WTC11 (cell line): ENCODE measurements around the gene CDV3. TPM values are rescaled to one million over a fixed set of nuclear protein-coding genes. Genes with fewer than 3 reads are reported as not detected.

Experiments
- ATAC-seq: fragments of 200-7000 bp; cut with Tn5 transposase; 2 replicates; pipeline ENCODE4 v1.10.0; 2021; ENCODE audit warnings: mild to moderate bottlenecking, moderate library complexity
- CTCF ChIA-PET: fragments of 300-600 bp; sonication (Branson Sonifier 250); formaldehyde crosslinking; loops from one replicate; lab custom pipeline; 2021; ENCODE audit warnings: antibody characterized with exemption; lab: Charles Lee
- POLR2A ChIA-PET: fragments of 350-600 bp; sonication (Branson Sonifier 250); formaldehyde crosslinking; loops from one replicate; lab custom pipeline; 2021; ENCODE audit warnings: antibody characterized with exemption; lab: Charles Lee
- DNase-seq: peaks from one replicate; pipeline ENCODE4 v3.0.0; 2021; ENCODE audit warnings: low spot score
- H3K27ac Mint-ChIP-seq: 2 replicates; pipeline ENCODE4 v1.8.0; 2021; ENCODE audit warnings: mixed read lengths
- H3K27me3 Mint-ChIP-seq: 2 replicates; pipeline ENCODE4 v1.8.0; 2021; ENCODE audit warnings: low read depth, mild to moderate bottlenecking, moderate library complexity, mixed read lengths
- H3K36me3 Mint-ChIP-seq: 2 replicates; pipeline ENCODE4 v1.8.0; 2021; ENCODE audit warnings: mixed read lengths
- H3K4me1 Mint-ChIP-seq: 2 replicates; pipeline ENCODE4 v1.8.0; 2022; ENCODE audit warnings: mixed read lengths
- H3K4me3 Mint-ChIP-seq: 2 replicates; pipeline ENCODE4 v1.8.0; 2021; ENCODE audit warnings: mild to moderate bottlenecking, moderate library complexity, mixed read lengths
- H3K9me3 Mint-ChIP-seq: 2 replicates; pipeline ENCODE4 v1.8.0; 2021; ENCODE audit warnings: mixed read lengths
- ATF6 ChIP-seq: sonication (generic); formaldehyde crosslinking; IDR thresholded peaks from 2 replicates; pipeline ENCODE4 v1.8.1; 2023; ENCODE audit warnings: mild to moderate bottlenecking, missing genetic modification reagents
- CREB1 ChIP-seq: sonication (generic); formaldehyde crosslinking; IDR thresholded peaks from 2 replicates; pipeline ENCODE4 v1.8.0; 2023; ENCODE audit warnings: mild to moderate bottlenecking, missing genetic modification reagents
- CREM ChIP-seq: sonication (generic); formaldehyde crosslinking; IDR thresholded peaks from 2 replicates; pipeline ENCODE4 v1.8.1; 2022; ENCODE audit warnings: mild to moderate bottlenecking, missing genetic modification reagents, moderate library complexity
- IRF1 ChIP-seq: sonication (generic); formaldehyde crosslinking; IDR thresholded peaks from 2 replicates; pipeline ENCODE4 v1.8.0; 2023; ENCODE audit warnings: missing genetic modification reagents
- JUN ChIP-seq: sonication (generic); formaldehyde crosslinking; IDR thresholded peaks from 2 replicates; pipeline ENCODE4 v1.8.0; 2023; ENCODE audit warnings: mild to moderate bottlenecking, missing genetic modification reagents
- KAT7 ChIP-seq: sonication (generic); formaldehyde crosslinking; IDR thresholded peaks from 2 replicates; pipeline ENCODE4 v1.8.1; 2023; ENCODE audit warnings: missing genetic modification reagents, mild to moderate bottlenecking, borderline replicate concordance
- MLX ChIP-seq: sonication (generic); formaldehyde crosslinking; IDR thresholded peaks from 2 replicates; pipeline ENCODE4 v1.8.1; 2023; ENCODE audit warnings: mild to moderate bottlenecking, missing genetic modification reagents, moderate library complexity
- MXD4 ChIP-seq: fragments of 250-450 bp; sonication (Bioruptor Pico); IDR thresholded peaks from 2 replicates; pipeline ENCODE4 v1.8.0; 2021; ENCODE audit warnings: mild to moderate bottlenecking, moderate library complexity, borderline replicate concordance
- NR1H2 ChIP-seq: sonication (generic); formaldehyde crosslinking; IDR thresholded peaks from 2 replicates; pipeline ENCODE4 v1.9.0; 2021; ENCODE audit warnings: mild to moderate bottlenecking, moderate library complexity, missing genetic modification reagents
- NR2C2 ChIP-seq: sonication (generic); formaldehyde crosslinking; IDR thresholded peaks from 2 replicates; pipeline ENCODE4 v1.8.0; 2022; ENCODE audit warnings: mild to moderate bottlenecking, missing genetic modification reagents
- OVOL2 ChIP-seq: fragments of 250-450 bp; sonication (Bioruptor Pico); IDR thresholded peaks from 2 replicates; pipeline ENCODE4 v1.9.0; 2021; ENCODE audit warnings: mild to moderate bottlenecking, borderline replicate concordance
- PRRX2 ChIP-seq: fragments of 250-450 bp; sonication (Bioruptor Pico); IDR thresholded peaks from 2 replicates; pipeline ENCODE4 v1.8.0; 2021; ENCODE audit warnings: mild to moderate bottlenecking
- RORB ChIP-seq: fragments of 250-450 bp; sonication (Bioruptor Pico); IDR thresholded peaks from 2 replicates; pipeline ENCODE4 v1.9.0; 2021; ENCODE audit warnings: mild to moderate bottlenecking
- SOX15 ChIP-seq: fragments of 250-450 bp; sonication (Bioruptor Pico); IDR thresholded peaks from 2 replicates; pipeline ENCODE4 v1.9.0; 2021; ENCODE audit warnings: mild to moderate bottlenecking
- SP1 ChIP-seq: sonication (generic); formaldehyde crosslinking; conservative IDR thresholded peaks from 2 replicates; pipeline ENCODE4 v1.8.1; 2022; ENCODE audit warnings: missing genetic modification reagents
- STAT6 ChIP-seq: sonication (generic); formaldehyde crosslinking; conservative IDR thresholded peaks from 2 replicates; pipeline ENCODE4 v1.8.1; 2023; ENCODE audit warnings: mild to moderate bottlenecking, low read depth, missing genetic modification reagents, moderate library complexity
- TCF7 ChIP-seq: sonication (generic); formaldehyde crosslinking; IDR thresholded peaks from 2 replicates; pipeline ENCODE4 v1.8.0; 2022; ENCODE audit warnings: mild to moderate bottlenecking, low read depth, missing genetic modification reagents, moderate library complexity
- ZBTB21 ChIP-seq: sonication (generic); formaldehyde crosslinking; IDR thresholded peaks from 2 replicates; pipeline ENCODE4 v1.8.1; 2023; ENCODE audit warnings: mild to moderate bottlenecking, missing genetic modification reagents, borderline replicate concordance
- ZMAT4 ChIP-seq: fragments of 250-450 bp; sonication (Bioruptor Pico); IDR thresholded peaks from 2 replicates; pipeline ENCODE4 v1.9.0; 2021; ENCODE audit warnings: mild to moderate bottlenecking
- ZNF281 ChIP-seq: sonication (generic); formaldehyde crosslinking; IDR thresholded peaks from 2 replicates; pipeline ENCODE4 v1.8.0; 2023; ENCODE audit warnings: mild to moderate bottlenecking, missing genetic modification reagents
- total RNA-seq: library from RNA; stranded (reverse); gene quantifications from 3 replicates; pipeline ENCODE4 v1.2.3, GENCODE V29; 2021

Gene CDV3
- total RNA-seq, 1 experiment from 2014 or later = 162 TPM

- ATAC-seq (no peak), DNase-seq (no peak)
- no peak overlapping the region for H3K4me3 Mint-ChIP-seq
- no peak overlapping the region for H3K27ac Mint-ChIP-seq
- no peak for TF ChIP-seq RORB (CRISPR knock-in tag)
- no peak for TF ChIP-seq SOX15
- TF ChIP-seq OVOL2 = no peak
- no peak for TF ChIP-seq TCF7
- TF ChIP-seq ZNF281 = no peak
- no peak for TF ChIP-seq ATF6 (CRISPR knock-in tag)
- no peak for TF ChIP-seq ZMAT4
- TF ChIP-seq PRRX2 = no peak
- no peak for TF ChIP-seq NR2C2 (CRISPR knock-in tag)
- TF ChIP-seq IRF1 (CRISPR knock-in tag) = no peak
- TF ChIP-seq SP1 (CRISPR knock-in tag) = no peak
- no peak for TF ChIP-seq CREM
- TF ChIP-seq KAT7 (CRISPR knock-in tag) = no peak
- TF ChIP-seq MXD4 = no peak
- TF ChIP-seq NR1H2 (CRISPR knock-in tag) = no peak
- TF ChIP-seq STAT6 = no peak
- TF ChIP-seq CREB1 = no peak
- peaks cover 16% of the 10 kb centered on the region for H3K9me3 Mint-ChIP-seq
- CTCF ChIA-PET = no interaction called here
- H3K27me3 Mint-ChIP-seq = no peaks in the 10 kb centered on the region; the same call in 1 of the 2 replicates
- H3K36me3 Mint-ChIP-seq = peaks cover 3% of the 10 kb centered on the region
- peaks cover under 1% of the 10 kb centered on the region for H3K4me1 Mint-ChIP-seq
- POLR2A ChIA-PET = no interaction called here
Measured at GRCh38 chr3:133527081-133527715, 46.3 kb upstream of the CDV3 start.

GRCh38 chr3:133529809-133530208, 43.7 kb upstream of the CDV3 start:
- ATAC-seq (no peak), DNase-seq (no peak)
- TF ChIP-seq CREM (no peak), MLX (CRISPR knock-in tag) (no peak), ATF6 (CRISPR knock-in tag) (no peak), ZBTB21 (CRISPR knock-in tag) (no peak), JUN (CRISPR knock-in tag) (no peak)
- CTCF ChIA-PET = no interaction called here
- Mint-ChIP-seq H3K4me1 (peaks cover 6% of the 10 kb centered on the region), H3K4me3 (no peak overlapping the region), H3K27me3 (no peaks in the 10 kb centered on the region; the same call in 1 of the 2 replicates), H3K9me3 (peaks cover 16% of the 10 kb centered on the region), H3K27ac (no peak overlapping the region), H3K36me3 (peaks cover 3% of the 10 kb centered on the region)
- POLR2A ChIA-PET = no interaction called here
